GM20431 (cell line): ENCODE results near the gene RNF40.
"Not testable (repeated sequence)": the region's sequence is repeated elsewhere in the genome, so short reads cannot be mapped to it uniquely, and the experiment has no call there.

Experiments
- in situ Hi-C: fragments of 300-500 bp; cut with MseI, MboI; formaldehyde crosslinking; loops from one replicate; pipeline ENCODE4 v1.15.0; 2020; ENCODE audit warnings: low sequenced_read_pairs; ENCODE audit not compliant: unreplicated experiment

RNF40 gene

GRCh38 chr16:30805370-30806169, 43.4 kb downstream of the RNF40 start:
- in situ Hi-C loops, result no loop called here

- in situ Hi-C loops, result no loop called here
Observed at GRCh38 chr16:30808146-30808545, 46.0 kb downstream of the RNF40 start.

DNA sequence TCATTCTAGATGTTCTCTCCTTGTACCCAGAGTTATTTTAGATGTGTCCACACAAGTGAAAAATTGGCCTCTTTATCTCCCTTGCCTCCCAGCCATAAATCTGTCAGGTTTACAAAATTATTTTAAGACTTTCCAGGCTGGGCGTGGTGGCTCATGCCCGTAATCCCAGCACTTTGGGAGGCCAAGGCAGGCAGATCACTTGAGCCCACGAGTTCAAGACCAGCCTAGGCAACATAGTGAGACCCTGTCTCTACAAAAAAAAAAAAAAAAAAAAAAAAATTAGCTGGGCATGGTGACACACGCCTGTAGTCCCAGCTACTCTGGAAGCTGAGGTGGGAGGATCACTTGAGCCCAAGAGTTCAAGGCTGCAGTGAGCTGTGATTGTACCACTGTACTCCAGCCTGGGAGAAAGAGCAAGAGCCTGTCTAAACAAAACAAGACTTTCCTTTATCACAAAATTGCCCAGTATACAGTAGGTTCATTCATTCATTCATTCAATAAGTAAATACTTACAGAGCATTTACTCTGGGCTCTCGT, 46.8 kb downstream of the RNF40 start:
- in situ Hi-C loops, result not testable (repeated sequence)

DNA sequence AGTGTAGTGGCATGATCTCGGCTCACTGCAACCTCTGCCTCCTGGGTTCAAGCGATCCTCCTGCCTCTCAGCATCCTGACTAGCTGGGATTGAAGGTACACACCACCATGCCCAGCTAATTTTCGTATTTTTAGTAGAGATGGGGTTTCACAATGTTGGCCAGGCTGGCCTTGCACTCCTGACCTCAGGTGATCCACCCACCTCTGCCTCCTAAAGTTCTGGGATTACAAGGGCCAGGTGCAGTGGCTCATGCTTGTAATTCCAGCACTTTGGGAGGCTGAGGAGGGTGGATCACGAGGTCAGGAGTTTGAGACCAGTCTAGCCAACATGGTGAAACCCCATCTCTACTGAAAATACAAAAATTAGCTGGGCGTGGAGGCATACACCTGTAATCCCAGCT, 47.6 kb downstream of the RNF40 start:
- in situ Hi-C loops, result not testable (repeated sequence)

- in situ Hi-C loops, result no loop called here
Observed at GRCh38 chr16:30813821-30814189, 51.7 kb downstream of the RNF40 start.

DNA sequence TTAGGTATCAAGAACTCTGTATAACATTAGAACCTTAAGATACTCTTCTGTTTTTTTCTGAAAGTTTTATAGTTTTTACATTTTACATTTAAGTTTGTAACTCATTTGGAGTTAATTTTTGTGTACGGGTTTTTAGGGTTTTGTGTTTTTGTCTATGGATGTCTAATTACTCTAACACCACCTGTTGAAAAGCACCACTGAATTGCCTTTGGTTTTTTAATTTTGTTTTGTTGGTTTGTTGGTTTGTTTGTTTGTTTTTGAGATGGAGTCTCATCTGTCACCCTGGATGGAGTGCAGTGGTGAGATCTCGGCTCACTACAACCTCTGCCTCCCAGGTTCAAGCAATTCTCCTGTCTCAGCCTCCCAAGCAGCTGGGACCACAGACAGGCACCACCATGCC, 54.6 kb downstream of the RNF40 start:
- in situ Hi-C loops, result no loop called here

- in situ Hi-C loops, result no loop called here
Observed at GRCh38 chr16:30820952-30821421, 58.9 kb downstream of the RNF40 start.

DNA sequence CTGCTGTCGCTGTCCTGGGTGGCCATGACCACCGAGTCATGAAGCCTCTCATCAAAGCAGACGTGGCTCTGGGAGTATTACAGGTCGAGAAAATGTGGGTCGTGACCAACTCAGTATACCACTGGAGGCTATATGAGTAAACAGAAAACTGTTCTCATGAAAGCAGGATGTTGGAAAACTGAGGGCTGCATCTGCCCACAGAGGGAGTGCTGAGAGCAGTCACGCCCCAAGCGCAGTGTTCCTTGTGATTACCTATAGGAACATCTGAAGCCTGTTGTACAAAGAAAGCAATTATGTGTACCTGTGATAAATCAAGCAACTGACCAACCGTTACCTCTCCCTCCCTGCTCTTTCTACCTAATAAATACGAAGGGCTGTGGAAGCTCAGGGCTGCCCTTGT, 59.3 kb downstream of the RNF40 start:
- in situ Hi-C loops, result not testable (repeated sequence)

DNA sequence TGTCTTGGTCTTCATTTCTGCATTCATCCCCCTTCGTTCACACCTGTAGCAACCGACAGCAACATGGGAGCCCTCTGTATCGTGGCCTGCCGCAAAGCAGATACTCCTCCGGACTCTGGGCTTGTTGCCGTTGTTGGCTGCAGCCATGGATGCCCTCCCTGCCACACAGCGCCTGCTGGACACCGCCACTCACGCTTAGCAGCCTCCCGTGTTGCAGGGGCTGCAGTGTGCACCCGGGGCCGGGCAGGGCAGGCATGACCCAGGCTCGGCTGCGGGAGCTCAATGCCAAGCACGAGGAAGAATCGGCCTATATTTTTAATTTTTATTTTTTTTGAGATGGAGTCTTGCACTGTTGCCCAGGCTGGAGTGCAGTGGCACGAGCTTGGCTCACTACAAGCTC, 59.8 kb downstream of the RNF40 start:
- in situ Hi-C loops, result no loop called here
